Colon (tissue), 2 donors: Measurements from ENCODE around the gene BOD1L1.

Experiments
- FAIRE-seq: peaks from 2 replicates; lab custom pipeline; 2012; peaks lifted over from hg19 to GRCh38; lab: Jason Lieb, UNC
- donor health status: control.
- donor health status: control.

The BOD1L1 gene

DNA sequence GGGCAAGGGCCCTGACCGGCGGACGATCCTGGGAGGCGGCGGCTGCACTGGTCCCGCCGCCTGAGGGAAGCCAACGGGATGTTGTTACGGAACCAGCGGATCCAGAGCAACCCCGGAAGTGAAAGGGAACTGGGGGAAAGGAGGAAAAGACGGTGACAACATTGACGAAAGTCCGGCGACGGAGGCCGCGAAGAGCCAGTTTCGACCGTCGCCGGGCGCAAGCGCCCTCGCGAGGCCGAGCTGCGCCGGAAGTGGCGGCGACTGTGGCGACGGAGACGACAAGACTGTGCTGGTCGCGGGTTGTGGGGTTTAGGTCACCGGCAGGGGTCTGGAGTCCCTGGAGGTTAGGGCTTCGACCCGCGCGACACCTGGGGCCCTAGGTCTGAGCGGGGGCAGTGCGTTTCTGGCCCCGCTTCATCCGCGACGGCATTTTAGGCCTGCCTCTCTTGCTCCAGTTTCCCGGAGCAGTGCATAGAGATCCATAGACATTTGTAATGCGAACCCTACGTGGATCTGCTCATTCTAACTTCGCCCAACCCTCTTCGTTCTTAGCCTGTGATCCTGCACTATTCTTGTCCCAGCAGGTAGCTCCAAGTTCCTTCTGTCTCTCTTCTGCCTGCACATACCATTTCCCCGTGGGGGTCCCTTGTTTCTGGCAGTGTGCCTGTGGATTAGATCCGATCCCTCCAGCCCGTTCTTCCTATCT is at the start of gene BOD1L1:
Gene BOD1L1 (minus strand): TSS at position 120 of the 706 bp plus-strand sequence. CDS start 138 bp downstream, outside the sequence.
- FAIRE-seq = no peak

DNA sequence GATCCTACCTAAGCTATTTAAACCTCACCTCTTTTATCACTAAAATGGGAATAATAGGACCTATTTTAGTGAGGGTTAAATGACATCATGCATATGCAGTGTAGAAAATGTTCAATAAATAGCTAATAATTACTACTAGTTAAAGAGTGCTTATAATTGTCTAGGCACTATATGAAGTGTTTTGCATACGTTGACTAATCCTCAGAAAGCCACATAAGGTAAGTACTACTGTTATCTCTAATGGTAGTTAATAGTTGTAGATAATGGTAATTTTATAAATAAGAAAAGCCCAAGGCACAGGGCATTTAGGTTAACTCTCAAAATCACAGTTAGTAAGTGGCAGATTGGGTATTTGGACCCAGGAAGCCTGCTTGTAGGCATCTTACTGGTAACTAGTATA is 47.4 kb upstream of the BOD1L1 start:
- no peak for FAIRE-seq

DNA sequence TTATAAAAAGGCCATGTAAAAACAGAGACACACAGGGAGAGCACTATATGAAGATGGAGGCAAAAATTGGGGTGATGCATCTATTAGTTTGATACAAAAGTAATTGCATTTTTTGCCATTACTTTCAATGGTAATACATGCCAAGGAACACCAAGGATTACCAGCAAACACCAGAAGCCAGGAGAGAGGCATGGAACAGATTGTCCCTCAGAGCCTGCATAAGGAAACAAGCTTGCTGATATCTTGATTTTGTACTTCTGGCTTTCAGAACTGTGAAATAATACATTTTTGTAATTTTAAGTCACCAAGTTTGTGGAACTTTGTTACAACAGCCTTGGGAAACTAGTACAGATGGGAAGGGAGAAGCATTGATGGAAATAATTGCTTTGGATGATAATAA is 45.6 kb upstream of the BOD1L1 start:
- FAIRE-seq = no peak

DNA sequence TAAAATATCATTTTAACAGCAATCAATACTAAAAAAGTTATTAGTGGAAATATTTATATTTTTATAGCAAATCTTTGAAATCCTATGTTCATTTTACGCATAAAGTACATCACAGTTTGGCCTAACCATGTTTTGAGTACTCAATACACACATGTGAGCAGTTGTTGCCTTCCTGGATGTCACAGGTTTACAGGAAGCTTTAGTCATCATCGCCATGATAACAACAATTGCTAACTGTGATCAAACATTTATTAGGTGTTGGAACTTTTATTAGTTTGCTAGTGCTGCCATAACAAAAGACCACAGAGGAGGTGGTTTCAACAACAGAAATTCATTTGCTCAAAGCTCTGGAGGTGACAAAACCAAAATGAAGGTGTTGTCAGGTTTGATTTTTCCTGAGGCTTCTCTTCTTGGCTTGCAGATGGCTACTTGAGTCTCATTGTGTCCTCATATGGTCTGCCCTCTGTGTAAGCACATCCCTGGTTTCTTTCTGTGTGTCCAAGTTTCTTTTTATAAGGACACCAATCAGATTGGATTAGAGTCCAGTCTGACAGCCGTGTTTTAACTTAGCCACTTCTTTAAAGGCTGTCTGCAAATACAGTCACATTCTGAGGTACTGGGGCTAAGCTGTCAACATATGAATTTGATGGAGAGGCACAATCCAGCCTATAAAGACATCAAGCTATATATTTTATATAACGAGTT is 43.1 kb upstream of the BOD1L1 start:
- no peak for FAIRE-seq

DNA sequence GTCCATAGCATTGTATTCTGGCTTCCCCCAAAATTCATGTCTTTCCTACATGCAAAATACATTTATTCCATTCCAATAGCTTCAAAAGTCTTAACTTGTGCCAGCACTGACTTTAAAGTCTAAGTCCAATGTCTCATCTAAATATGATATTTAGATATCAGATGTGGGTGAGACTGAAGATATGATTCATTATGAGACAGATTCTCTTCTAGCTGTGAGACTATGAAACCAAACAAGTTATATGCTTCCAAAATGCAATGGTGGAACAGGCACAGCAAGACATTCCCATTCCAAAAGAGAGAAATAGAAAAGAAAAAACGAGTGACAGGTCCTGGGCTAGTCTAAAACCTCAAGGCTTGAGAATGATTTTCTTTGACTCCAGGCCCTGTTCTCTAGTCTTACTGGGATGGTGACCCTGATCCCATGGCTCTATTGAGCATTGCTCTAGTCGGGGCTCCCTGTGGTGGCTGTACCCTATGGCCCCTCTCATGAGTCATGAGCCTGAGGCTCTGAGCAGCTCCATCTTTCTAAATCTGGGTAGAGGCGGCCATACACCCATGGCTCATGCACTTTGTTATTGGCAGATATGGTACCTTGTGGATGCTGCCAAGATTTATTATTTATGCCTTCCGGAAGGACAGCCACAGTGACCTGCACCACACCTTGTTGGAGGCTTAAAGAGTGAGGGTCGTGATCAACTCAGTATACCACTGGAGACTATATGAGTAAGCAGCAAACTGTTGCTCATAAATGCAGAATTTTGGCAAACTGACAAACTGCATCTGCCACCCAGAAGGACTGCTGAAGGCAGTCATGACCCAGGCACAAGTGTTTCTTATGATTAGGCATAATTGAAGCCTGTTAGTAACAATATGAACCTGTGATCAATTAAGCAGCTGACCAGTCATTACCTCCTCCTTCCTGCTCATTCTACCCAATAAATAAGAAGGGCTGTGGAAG is 38.5 kb upstream of the BOD1L1 start:
- FAIRE-seq = no peak

DNA sequence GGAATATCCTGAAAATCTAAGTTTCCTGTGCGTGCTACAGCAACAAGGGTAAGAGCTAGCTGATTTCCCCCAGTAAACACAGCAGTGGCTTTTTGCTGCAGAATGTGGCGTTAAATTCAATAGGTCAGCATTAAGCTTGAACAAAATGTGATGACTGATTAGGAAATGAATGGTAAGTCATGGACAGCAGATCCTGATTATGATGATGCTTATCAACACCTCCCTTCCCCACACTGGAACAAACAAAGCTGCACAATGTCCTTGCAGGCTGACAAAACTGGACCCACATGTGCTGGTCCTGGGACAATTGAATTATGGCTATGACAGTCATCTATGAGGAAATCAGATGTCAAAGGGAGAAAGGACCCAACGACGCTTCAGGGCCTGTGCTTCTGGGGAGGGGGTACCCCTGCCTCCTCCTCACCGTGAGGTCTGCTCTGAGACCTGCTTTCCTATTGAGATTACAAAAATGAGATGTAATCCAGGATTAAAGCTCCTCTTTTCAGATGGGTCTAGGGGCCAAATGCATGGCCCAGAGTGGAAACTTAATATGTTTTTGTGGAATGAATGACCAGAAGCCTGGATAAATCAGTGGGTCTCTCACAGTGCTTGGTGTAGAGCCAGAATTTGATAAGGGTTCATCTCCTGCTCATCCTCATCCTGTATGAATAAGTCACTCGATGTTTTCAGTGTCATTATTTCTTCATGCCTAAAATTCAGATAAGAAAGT is 32.0 kb upstream of the BOD1L1 start:
- FAIRE-seq = no peak

DNA sequence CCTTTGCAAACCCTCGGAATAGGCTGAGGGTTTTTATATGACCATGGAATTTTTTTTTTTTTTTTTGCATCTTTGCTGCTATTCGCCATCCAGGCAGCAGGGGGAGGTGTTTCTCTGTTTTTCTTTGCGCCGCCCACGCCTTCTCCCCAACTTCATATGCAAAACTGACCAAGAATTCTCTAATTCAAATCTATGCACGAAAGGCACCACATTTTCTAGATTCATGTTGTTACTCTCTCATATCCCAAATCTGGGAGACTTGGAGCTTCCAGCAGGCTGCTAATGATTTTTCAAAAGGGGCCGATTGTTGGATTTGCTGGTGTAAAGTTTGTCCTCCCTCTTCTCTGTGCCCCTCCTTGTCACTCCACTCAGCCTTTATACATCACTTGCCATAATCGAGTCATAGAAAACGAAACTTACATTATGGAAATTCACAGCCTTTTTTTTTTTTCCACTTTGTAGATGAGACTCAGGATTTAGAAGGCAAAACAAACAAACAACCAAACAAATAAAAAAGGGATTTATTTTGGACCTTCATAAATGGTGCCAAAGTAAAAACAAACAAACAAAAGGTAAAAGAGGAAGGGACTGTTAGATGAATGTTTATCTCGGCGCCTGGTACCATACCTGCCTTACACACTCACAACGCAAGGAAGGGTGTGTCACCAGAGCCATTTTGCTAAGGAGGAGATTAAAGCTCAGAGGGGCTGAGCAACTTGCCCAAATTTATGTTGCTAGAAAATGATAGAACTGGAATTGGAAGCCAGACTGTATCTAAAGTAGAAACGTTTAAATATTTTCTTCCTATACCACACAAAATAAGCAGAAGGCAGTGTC is 29.3 kb upstream of the BOD1L1 start:
- no peak for FAIRE-seq

DNA sequence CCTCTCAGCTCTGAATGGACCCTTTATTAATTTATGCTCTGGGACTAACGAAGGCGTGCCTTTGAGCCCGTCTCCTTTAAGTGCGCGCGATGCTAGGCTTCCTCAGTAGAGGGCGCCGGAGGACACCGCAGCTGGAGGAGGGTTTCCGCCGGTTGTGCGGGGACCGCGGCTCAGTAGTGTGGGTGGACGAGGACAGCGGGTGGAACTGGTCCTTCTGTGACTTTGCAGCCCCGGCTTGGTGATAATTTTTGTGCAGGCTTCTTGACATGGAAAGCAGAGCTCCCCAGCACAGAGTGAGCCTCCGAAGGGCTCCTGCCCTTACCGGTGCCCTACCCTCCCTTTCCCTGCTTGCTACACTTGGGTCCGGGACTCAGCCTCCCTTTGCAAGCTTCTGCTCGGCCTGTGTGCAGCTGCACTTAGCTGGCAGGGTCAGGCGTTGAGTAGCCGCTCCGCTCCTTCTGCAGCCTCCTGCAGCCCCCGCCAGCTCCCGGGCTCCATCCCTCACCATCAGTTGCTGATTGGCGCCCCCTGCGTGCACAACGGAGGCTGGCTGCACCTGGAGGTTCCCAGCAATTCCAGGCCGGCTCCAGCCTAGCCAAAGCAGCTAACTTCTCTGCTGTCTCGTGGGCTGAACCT is 26.8 kb upstream of the BOD1L1 start:
- FAIRE-seq = no peak

DNA sequence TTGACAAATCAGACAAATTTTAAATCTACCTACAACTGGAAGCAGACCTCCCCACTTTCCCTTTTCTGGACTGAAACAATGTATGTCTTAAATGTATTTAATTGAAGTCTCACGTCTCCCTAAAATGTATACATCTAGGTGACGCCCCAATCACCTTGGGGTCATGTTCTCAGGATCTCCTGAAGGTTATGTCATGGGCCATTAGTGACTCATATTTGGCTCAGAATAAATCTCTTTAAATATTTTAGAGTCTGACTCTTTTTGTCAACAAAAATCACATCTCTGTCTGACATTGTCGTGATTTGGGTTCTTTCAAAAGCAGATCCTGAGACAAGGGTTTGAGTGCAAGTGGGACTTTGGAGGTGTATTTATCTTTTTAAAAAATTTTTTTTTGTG is 26.2 kb upstream of the BOD1L1 start:
- no peak for FAIRE-seq

DNA sequence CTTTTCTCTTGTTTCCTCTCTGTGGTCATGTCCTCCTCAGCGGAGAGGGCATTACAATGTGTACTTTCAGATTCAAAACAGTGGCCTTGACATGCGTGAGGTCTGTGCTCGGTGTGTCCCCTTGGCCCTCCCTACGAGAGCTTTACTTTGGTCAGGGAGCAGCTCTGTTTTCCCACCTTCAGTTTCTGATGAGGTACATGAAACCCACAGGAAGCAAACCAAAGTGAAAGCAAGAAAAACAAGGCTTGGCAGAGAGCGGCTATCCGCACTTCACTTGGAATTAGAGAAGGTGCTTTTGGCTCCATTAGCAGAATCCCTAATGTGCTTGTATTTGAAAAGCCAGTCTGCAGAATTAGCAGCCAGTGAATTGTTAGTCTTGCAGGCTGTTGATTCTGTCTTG is 19.5 kb upstream of the BOD1L1 start:
- no peak for FAIRE-seq

DNA sequence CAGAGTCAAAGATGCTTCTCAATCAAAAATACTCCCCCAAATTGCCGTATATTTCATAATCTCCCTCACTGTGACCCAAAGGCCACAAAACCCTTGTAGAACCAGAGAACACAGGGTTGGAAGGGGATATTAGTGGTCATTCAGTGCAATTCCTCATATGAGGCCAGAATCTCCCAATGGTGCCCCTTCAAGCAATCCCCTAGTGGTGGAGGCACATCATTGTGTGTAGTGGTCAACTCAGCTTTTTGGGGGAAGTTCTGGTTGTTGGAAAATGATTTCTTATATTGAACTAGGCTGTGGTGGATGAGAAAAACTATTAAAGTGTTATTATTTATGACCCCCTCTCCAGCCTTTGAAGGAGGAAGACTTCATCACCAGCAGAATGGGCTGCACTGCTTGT is 17.6 kb upstream of the BOD1L1 start:
- FAIRE-seq = no peak

DNA sequence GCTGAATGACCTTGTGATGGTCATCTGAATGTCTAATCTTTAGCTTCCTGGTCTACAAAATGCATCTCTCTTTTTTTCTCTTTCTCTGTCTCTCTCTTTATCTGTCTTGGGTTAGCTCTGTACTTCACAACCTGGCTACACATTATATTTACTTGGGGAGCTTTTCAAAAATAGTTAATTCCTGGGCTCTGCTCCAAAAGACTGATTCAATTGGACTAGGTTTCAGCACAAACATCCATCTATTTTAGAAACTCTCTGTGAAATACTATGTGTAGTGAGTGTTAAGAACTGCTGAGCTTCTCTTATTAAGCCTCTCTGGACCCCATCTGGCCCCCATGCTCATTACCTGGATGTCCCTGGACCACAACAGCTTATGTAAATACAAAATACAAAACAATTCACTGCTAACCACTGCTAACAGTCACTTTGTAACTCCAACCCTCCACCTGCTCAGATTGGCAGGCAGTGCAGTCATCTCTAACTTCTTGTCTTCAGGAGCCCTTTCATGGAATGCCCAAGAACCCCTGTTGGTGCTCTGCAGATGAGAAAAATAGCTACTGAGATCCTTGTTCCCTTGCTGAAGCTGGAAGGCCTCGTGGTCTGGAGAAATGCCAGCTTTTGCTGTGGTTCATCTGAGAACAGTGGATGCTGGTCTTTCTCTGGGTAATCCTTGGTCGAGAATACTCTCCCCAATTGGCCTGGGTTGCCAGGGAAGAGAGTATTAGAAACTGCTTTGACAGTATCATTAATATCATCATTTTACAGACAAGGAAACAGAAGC is 14.8 kb upstream of the BOD1L1 start:
- FAIRE-seq = no peak

DNA sequence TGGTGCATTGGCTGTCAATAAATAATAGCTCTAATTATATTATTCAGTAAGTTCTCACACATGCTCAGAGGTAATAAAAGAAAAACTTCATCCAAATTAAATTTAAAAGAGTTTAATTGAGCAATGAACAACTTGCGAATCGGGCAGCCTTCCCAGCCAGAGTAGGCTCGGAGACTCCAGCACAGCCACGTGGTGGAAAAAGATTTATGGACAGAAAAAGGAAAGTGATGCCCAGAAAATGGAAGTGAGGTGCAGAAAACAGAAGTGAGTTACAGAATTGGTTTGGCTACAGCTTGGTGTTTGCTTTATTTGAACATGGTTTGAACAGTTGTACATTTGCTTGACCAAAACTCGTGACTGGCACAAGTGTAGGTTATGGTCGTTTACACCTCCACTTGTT is 13.6 kb upstream of the BOD1L1 start:
- no peak for FAIRE-seq

DNA sequence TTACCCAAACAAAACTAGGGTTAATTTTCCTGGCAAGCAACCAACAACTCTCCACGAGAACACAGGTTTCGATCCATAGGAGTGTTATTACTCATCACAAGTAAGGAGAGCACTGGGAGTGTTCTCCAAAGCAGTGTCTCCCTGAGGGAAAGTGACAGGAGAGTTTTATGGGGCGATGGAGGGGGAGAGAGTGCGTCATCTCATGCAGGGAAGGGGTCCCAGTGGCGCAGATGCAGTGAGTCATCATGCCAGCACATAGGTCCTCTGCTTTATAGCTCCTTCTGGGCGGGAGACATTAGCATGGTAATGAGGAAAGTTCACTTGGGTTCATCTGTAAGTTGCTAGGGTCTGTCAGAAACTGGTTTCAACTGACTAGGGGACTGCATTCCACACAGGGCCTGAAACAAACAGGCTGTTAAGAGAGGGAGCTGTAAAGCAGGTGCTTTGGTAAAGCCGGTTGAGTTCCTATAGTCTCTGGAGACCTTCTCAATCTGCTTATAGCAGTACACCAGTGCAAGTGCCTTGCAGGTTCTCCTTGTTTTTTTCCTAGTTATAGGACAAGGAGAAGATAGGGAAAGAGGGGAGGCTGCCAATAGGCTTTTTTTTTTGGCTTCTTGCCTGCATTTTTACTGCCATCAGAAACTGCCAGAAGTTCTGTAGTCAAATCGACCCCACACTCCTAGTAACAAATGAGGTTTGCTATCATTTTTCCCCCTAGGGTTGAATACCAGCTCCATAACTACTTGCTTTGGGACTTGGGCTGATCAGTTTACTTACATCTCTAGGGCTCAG is 12.8 kb upstream of the BOD1L1 start:
- no peak for FAIRE-seq

DNA sequence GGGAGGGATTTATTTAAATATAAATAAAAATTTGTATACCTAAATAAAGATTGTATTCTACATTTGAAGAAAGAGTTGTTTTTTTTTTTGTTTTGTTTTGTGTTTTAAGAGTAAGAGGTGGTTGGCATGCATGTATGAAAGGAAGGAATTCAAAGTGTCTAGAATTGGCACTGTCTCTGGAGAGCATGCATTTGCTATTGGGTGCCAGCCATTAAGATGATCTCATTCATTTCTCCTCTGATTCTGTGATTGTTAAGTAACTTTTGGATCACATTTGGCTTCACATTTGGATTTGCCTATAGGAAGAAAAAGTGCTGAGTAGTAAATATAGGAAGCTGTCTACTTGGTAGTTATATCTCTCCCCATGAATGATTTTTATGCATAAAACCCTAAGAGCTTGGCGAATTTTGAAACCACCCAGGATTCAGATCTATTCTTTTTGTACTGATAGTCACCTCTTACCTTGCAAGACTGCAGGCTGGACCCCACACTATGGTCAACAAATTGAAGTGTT is 7.8 kb upstream of the BOD1L1 start:
- FAIRE-seq = no peak

DNA sequence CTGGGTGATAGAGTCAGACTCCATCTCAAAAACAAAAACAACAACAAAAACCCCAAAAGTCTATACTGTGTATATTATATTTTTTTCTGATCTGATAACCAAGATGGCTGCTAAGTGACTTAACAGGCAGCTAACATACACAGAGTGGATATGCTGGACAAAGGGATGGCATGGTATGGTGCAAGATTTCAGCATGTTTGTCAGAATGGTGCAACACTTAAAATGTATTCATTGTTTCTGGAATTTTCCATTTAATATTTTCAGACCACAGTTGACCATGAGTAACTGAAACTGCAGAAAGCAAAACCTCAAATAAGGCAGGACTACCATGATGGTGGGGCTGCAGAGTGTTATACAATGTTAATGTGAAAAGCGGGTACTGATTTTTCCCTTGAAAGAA is 6.1 kb upstream of the BOD1L1 start:
- FAIRE-seq = no peak

DNA sequence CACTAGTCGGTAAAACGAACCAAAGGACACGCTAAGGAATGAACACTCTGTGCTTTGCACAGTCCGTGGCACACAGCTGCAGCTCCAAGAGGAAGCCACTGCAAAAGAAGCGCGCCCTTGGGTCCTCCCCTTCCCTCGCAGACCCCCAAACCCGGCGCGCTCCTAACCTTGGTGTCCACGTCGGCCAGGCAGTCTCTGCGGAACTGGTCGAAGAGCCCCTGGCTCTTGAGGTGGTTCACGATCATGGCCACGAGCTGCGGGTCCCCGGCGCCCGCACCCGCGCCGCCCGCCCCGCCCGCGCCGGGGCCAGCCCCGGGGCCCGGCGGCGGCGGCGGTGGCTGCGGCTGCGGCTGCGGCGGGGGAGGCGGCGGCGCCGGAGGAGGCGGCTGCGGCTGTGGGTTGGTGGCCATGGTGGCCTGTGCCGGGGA is 333 bp downstream of the BOD1L1 start:
- no peak for FAIRE-seq

DNA sequence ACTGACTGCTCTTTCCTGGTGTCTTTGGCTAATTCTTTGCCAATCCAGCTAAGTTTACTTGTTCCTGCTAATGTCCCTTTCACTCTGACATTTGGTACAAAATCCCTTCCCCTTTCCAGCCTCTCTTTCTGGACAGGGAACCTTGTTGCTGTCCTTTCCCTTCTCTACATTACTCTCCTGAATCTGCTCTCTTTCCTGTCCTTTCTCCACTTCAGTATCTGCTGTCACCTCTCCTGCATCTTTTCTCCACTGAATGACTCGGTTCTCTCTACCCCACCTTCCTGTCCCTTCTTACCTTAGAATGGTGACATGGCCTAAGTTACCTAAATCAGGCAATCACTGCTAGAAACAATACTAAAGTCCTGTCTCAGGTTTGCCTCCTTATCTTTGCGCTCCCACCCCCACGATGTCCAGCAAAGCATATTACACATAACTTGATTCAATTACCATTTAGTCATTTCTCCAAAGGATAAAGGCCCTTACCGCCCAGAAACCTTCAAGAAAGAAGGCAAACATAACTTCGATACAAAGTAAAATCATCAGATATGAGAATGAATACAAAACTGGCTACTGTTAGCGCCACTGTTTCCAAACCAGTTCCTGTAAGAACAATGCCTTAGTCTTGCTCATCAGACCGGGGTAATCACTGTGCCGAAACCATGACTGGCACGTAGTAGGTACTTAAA is 890 bp downstream of the BOD1L1 start:
- no peak for FAIRE-seq
